ENCODE measurements around the gene RGL4.

- TF ChIP-seq CTCF (conservative IDR thresholded peaks at IDR 0.05; ENCODE audit: low read length) (no peak), EZH2phosphoT487 (IDR thresholded peaks at IDR 0.05; ENCODE audit: borderline replicate concordance, low read depth, low read length) (no peak)
Observed at GRCh38 chr22:23675502-23676415, 15.1 kb upstream of the RGL4 start.
